B cell (primary cell): Measurements from ENCODE around the gene ZDHHC21. TPM values are rescaled to one million over a fixed set of nuclear protein-coding genes. Genes with fewer than 3 reads are reported as not detected.

ENCODE experiments used
- ATAC-seq: fragments of 200-7000 bp; cut with Tn5 transposase; one replicate; pipeline ENCODE4 v1.10.0; 2021; ENCODE audit warnings: low read depth, mild to moderate bottlenecking, moderate number of reproducible peaks, moderate library complexity
- CTCF ChIA-PET: fragments of 350-600 bp; sonication (Branson Sonifier 250); formaldehyde crosslinking; loops from one replicate; lab custom pipeline; 2021; ENCODE audit warnings: antibody characterized with exemption, inconsistent platforms; lab: Charles Lee
- POLR2A ChIA-PET: fragments of 350-600 bp; sonication (Branson Sonifier 250); formaldehyde crosslinking; loops from one replicate; lab custom pipeline; 2021; ENCODE audit warnings: antibody characterized with exemption; lab: Charles Lee
- DNase-seq: peaks from one replicate; pipeline ENCODE4 v3.0.0; 2013
- H2AFZ ChIP-seq: 2 replicates; pipeline ENCODE4 v1.6.1; 2012; ENCODE audit warnings: mild to moderate bottlenecking, low read depth, low read length; ENCODE audit not compliant: insufficient read depth, poor library complexity, severe bottlenecking
- H3K27ac ChIP-seq, 2 donors: 1 replicate in 1 of 2; 2 replicates in 1 of 2; pipeline ENCODE4 v1.5.1; 2012 to 2013; ENCODE audit warnings: low read length in 2 of 2, mild to moderate bottlenecking in 2 of 2, moderate library complexity in 1 of 2
- H3K27me3 ChIP-seq, 4 experiments: fragments of 200-600 bp in 1 of 4; sonication (generic) in 1 of 4; replicated peaks in 1 of 4; 1 replicate in 2 of 4; 2 replicates in 2 of 4; pipeline versions ENCODE4 v1.6.1 to v1.7.0; 2013 to 2016; ENCODE audit warnings: low read length in 3 of 4, mild to moderate bottlenecking in 2 of 4, mixed read lengths in 1 of 4, moderate library complexity in 1 of 4; ENCODE audit not compliant: insufficient read depth in 4 of 4, control insufficient read depth in 3 of 4; ENCODE audit errors: control extremely low read depth in 1 of 4
- H3K36me3 ChIP-seq, 2 experiments: replicated peaks in 1 of 2; 1 replicate in 1 of 2; 2 replicates in 1 of 2; pipeline versions ENCODE4 v1.6.1 to v1.7.1; 2013; ENCODE audit warnings: low read length in 1 of 2; ENCODE audit not compliant: insufficient read depth in 2 of 2, control insufficient read depth in 1 of 2; ENCODE audit errors: control extremely low read depth in 1 of 2, extremely low read depth in 1 of 2
- H3K4me1 ChIP-seq, 2 donors: fragments of 200-600 bp in 1 of 2; sonication (generic) in 1 of 2; 1 replicate in 1 of 2; 2 replicates in 1 of 2; pipeline versions ENCODE4 v1.5.1 to v1.6.1; 2013 to 2017; ENCODE audit warnings: low read length in 2 of 2; ENCODE audit not compliant: control insufficient read depth in 2 of 2, insufficient read depth in 2 of 2
- H3K4me2 ChIP-seq: replicated peaks from 2 replicates; pipeline ENCODE3; 2012; ENCODE audit warnings: mild to moderate bottlenecking, low read depth, low read length; ENCODE audit not compliant: poor library complexity, severe bottlenecking
- H3K4me3 ChIP-seq, 5 experiments: fragments of 200-600 bp in 1 of 5; sonication (generic) in 1 of 5; 1 replicate in 3 of 5; 2 replicates in 2 of 5; pipeline versions ENCODE4 v1.5.1 to v1.7.0; 2011 to 2016; ENCODE audit warnings: low read length in 4 of 5, mild to moderate bottlenecking in 4 of 5, low read depth in 2 of 5, control low read depth in 1 of 5, moderate library complexity in 1 of 5; ENCODE audit not compliant: insufficient read depth in 1 of 5; ENCODE audit errors: control extremely low read depth in 1 of 5, extremely low read depth in 1 of 5
- H3K79me2 ChIP-seq: fragments of 200-600 bp; sonication (generic); one replicate; pipeline ENCODE4 v1.6.0; 2016; ENCODE audit warnings: low read length; ENCODE audit not compliant: control insufficient read depth, insufficient read depth
- H3K9ac ChIP-seq: fragments of 200-600 bp; sonication (generic); 2 replicates; pipeline ENCODE4 v1.6.1; 2017; ENCODE audit warnings: mild to moderate bottlenecking, low read length, moderate library complexity
- H3K9me3 ChIP-seq, 3 donors: one replicate each; pipeline versions ENCODE4 v1.6.1 to v1.7.1; 2013; ENCODE audit warnings: low read length in 2 of 3; ENCODE audit not compliant: control insufficient read depth in 2 of 3, insufficient read depth in 1 of 3; ENCODE audit errors: control extremely low read depth in 1 of 3
- H4K20me1 ChIP-seq: 2 replicates; pipeline ENCODE4 v1.6.0; 2012; ENCODE audit warnings: mild to moderate bottlenecking, low read length; ENCODE audit not compliant: insufficient read depth, control insufficient read depth, poor library complexity, severe bottlenecking
- H3K27ac Mint-ChIP-seq: one replicate; pipeline ENCODE4 v1.8.0; 2021; ENCODE audit warnings: mixed read lengths
- H3K27me3 Mint-ChIP-seq: one replicate; pipeline ENCODE4 v1.8.0; 2021; ENCODE audit warnings: mixed read lengths
- H3K4me1 Mint-ChIP-seq: one replicate; pipeline ENCODE4 v1.8.0; 2021; ENCODE audit warnings: mixed read lengths
- H3K4me3 Mint-ChIP-seq: one replicate; pipeline ENCODE4 v1.8.0; 2021; ENCODE audit warnings: mixed read lengths
- H3K9me3 Mint-ChIP-seq: one replicate; pipeline ENCODE4 v1.8.0; 2022; ENCODE audit warnings: mixed read lengths; ENCODE audit not compliant: insufficient read depth
- CTCF ChIP-seq: fragments of 200-600 bp; IDR thresholded peaks from one replicate; pipeline ENCODE4 v1.8.0; 2022; ENCODE audit warnings: antibody characterized with exemption, mild to moderate bottlenecking
- EZH2 ChIP-seq: IDR thresholded peaks from 2 replicates; pipeline ENCODE4 v1.6.1; 2012; ENCODE audit warnings: borderline replicate concordance, low read depth, mild to moderate bottlenecking, moderate library complexity, low read length; ENCODE audit not compliant: insufficient read depth, poor library complexity, severe bottlenecking
- WGBS: methylation state at CpG from one replicate; pipeline ENCODE4 v1.1.5; 2013; ENCODE audit warnings: missing lambda C conversion rate; ENCODE audit not compliant: insufficient coverage; 5-methylcytosine and 5-hydroxymethylcytosine counted together
- intact Hi-C: fragments of 100-400 bp; cut with micrococcal nuclease; formaldehyde crosslinking; loops from one replicate; pipeline ENCODE4 v1.10.0; 2022
- polyA plus RNA-seq: library from polyadenylated mRNA; depleted of rRNA; stranded (reverse); fragments of >200 nt; gene quantifications from 2 replicates; pipeline ENCODE4 v1.2.3, GENCODE V29; 2012
- total RNA-seq, 2 donors: library from RNA; stranded (reverse); fragments of 120-200 nt in 1 of 2; gene quantifications; 1 replicate in 1 of 2; 2 replicates in 1 of 2; pipeline versions ENCODE4 v1.2.3 to v1.2.4, GENCODE V29; 2013 to 2022

The ZDHHC21 gene
- total and polyA plus RNA-seq, 2 donors (not counting 1 experiment from before 2014, with no cell fraction given), result 10.3 to 39.7 TPM

- Mint-ChIP-seq H3K4me1 (no peaks in the 10 kb centered on the region), H3K4me3 (no peak overlapping the region), H3K27ac (no peak overlapping the region), H3K9me3 (no peaks in the 10 kb centered on the region), H3K27me3 (peaks cover 34% of the 10 kb centered on the region)
- TF ChIP-seq CTCF (no peak), EZH2 (no peak)
- no peaks in the 10 kb centered on the region for H3K4me1 ChIP-seq
- peaks cover 0 to 2% (median 0%) of the 10 kb centered on the region in 3 donors for H3K9me3 ChIP-seq
- H3K36me3 ChIP-seq, result no peaks in the 10 kb centered on the region
- POLR2A ChIA-PET, result interaction anchor here (0.6 kb wide), 1 partner anchor 17 kb away, joined by 3 read pairs; no protein-coding TSS in a partner anchor
- H3K9ac ChIP-seq, result no peak overlapping the region
- peaks cover 0 to 31% (median 1%) of the 10 kb centered on the region in 4 experiments for H3K27me3 ChIP-seq
- H4K20me1 ChIP-seq, result no peaks in the 10 kb centered on the region
- no peak overlapping the region for H3K4me2 ChIP-seq
- intact Hi-C loops, result no loop called here
- DNase-seq (no peak), ATAC-seq (no peak)
- WGBS, result 86% methylated on average over 2 of the region's 4 CpGs
- CTCF ChIA-PET, result interaction anchor here (0.6 kb wide), 2 partner anchors 9 to 12 kb away, joined by 3 read pairs; no protein-coding TSS in a partner anchor
- no peaks in the 10 kb centered on the region for H3K79me2 ChIP-seq
- no peak overlapping the region for H2AFZ ChIP-seq
- no peak overlapping the region for H3K4me3 ChIP-seq
- no peak overlapping the region for H3K27ac ChIP-seq
These were observed 30.1 kb upstream of the ZDHHC21 start for GRCh38 chr9:14723301-14723700.

- Histone ChIP-seq H3K9me3 (peaks cover 0 to 2% (median 0%) of the 10 kb centered on the region in 3 donors), H4K20me1 (no peaks in the 10 kb centered on the region), H3K4me1 (no peaks in the 10 kb centered on the region), H3K27ac (no peak within 1 kb of the TSS), H3K36me3 (no peaks in the 10 kb centered on the region), H3K4me2 (no peak within 1 kb of the TSS), H3K79me2 (no peaks in the 10 kb centered on the region), H3K9ac (no peak within 1 kb of the TSS), H3K4me3 (no peak within 1 kb of the TSS), H3K27me3 (peaks cover 0 to 31% (median 4%) of the 10 kb centered on the region in 4 experiments), H2AFZ (no peak within 1 kb of the TSS)
- H3K27ac Mint-ChIP-seq, result no peak within 1 kb of the TSS
- no peak within 1 kb of the TSS for H3K4me3 Mint-ChIP-seq
- ATAC-seq (no peak), DNase-seq (no peak)
- H3K9me3 Mint-ChIP-seq, result no peaks in the 10 kb centered on the region
- TF ChIP-seq EZH2, result no peak
- no peak for TF ChIP-seq CTCF
- POLR2A ChIA-PET, result no interaction called here
- CTCF ChIA-PET, result no interaction called here
- WGBS, result 93% methylated on average over 7 of the region's 7 CpGs
- intact Hi-C loops, result no loop called here
- H3K4me1 Mint-ChIP-seq, result no peaks in the 10 kb centered on the region
- H3K27me3 Mint-ChIP-seq, result peaks cover 36% of the 10 kb centered on the region
These were observed 29.3 kb upstream of the ZDHHC21 start, which contains the start of gene CER1 for GRCh38 chr9:14722391-14723035. CER1 (minus strand) TSS chr9:14722733; CDS start chr9:14722672, 61 bp downstream.
